NCI-H2107 treated with DMSO at 0.1 percent for 48 hours (cell line): ENCODE measurements around the gene SYNGR4.

Experiments
- DNase-seq: peaks from one replicate; lab custom pipeline; 2025; ENCODE audit not compliant: unreplicated experiment; lab: John Stamatoyannopoulos, UW

The SYNGR4 gene

GRCh38 chr19:48341515-48342413, 22.4 kb upstream of the SYNGR4 start:
- no peak for DNase-seq

DNA sequence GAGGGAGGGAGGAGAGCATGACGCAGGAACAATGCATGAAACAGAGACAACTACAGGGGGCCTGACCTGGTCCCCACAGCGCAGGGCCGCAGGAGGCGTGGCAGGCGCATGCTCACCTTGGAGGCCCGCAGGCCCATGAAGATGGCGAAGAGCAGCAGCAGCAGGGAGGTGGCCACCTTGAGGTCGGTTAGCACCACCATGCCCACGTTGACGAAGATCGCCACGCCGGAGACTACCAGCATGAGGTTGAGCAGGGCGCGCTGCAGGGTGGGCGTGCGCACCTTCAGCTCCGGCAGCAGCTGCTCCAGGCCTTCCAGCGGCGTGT, 21.8 kb upstream of the SYNGR4 start:
- DNase-seq = no peak

- DNase-seq = no peak
Measured at GRCh38 chr19:48342841-48343540, 21.2 kb upstream of the SYNGR4 start.

DNA sequence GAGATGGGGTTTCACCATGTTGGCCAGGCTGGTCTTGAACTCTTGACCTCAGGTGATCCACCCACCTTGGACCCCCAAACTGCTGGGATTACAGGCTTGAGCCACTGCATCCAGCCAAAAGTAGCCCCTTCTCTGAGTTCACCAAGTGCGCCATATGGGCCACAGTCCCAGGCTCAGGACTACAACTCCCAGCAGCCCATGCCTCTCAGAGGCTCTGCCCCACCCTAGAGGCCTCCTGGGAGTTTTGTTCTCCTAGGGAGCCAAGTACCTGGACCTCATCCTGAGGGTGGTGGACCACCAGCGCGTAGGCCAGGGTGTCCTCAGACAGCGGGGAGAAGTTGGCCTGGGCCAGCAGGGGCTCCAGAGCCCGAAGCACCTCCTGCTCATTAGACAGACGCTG, 19.3 kb upstream of the SYNGR4 start:
- DNase-seq = no peak

- no peak for DNase-seq
Measured at GRCh38 chr19:48346191-48346590, 18.0 kb upstream of the SYNGR4 start.

DNA sequence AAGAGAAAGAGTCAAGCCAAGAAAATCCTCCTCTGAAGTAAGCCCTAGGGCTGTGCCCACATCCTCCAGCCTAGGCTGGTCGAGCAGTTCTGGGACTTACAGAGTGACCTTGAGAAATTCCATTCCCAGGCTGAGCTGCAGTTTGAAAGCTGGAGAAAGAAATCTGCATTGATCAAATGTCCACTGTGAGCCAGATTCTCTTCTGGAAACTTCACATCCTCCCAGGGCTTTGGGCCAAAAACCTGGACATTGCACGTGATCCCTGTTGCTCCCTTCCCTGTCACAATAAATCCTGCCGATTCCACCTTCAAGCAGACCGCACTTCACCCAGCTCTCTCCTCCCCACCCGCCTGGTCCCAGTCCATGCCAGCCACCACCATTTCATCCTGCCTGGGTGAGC, 16.1 kb upstream of the SYNGR4 start:
- DNase-seq = no peak

- DNase-seq = no peak
Measured at GRCh38 chr19:48348737-48349136, 15.4 kb upstream of the SYNGR4 start.

DNA sequence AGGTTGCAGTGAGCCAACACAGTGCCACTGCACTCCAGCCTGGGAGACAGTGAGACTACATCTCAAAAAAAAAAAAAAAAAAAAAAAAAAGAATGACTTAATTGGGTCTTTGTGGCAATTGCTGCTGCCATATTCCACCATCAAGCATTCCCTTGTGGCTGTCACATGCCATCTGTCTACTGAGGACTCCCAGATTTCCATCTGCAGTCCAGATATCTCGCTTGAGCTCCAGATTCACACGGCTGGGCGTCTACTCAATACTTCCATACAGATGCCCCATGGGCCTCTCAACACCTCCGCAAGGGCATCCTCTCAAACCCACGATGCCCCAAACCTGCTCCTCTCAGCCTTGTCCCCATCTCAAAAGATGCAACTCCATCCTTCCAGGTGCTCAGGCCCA, 13.3 kb upstream of the SYNGR4 start:
- DNase-seq = no peak

DNA sequence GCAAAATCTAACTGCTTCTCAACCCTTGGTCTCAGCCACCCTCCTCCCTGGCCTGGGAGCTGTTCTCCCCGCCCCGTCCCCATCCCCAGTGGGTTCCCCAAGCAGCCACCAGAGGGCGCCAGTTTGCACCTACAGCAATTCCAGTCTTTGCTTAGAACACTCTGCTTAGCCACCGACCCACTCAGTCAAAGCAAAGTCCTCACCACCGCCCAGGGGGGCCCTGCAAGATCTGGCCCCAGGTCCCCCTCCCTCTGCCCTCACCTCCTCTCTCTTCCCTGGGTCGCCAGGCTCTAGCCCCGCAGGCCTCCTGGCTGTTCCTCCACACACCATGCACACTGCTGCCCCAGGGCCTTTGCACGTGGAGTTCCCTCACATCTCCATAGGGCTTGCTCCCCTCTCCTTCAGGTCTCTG, 12.8 kb upstream of the SYNGR4 start:
- DNase-seq = peak; percentile 19

DNA sequence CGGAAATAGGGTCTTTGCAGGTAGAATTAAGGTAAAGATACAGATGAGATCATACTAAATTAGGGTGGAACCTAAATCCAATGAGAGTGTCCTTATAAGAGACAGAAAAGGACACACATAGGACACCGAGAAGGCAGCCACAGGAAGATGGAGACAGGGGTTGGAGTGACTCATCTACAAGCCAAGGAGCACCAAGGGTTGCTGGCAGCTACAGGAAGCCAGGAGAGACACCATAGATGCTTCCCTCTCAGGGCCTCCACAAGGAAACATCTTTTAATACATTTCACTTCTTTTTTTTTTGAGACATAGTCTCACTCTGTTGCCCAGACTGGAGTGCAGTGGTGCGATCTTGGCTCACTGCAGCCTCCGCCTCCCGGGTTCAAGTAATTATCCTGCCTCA, 10.5 kb upstream of the SYNGR4 start:
- no peak for DNase-seq

- DNase-seq = no peak
Measured at GRCh38 chr19:48354332-48354992, 9.7 kb upstream of the SYNGR4 start.

- DNase-seq = no peak
Measured at GRCh38 chr19:48355365-48355954, 8.7 kb upstream of the SYNGR4 start.

DNA sequence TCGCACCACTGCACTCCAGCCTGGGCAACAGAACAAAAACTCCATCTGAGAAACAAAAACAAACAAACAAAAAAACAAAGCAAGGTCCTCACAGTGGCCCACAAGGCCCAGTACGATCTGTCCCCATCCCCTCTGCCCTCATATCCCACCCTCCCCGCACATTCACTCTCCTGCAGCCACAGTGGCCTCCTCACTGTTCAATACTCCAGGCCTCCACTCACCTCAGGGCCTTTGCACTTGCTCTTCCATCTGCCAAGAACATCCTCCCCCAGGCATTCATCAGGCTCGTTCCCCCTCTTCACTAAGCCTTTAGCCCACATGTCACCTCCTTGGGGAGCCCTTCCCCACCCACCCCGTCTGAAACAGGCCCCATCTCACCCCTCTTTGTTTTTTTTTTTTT, 5.0 kb upstream of the SYNGR4 start:
- DNase-seq = no peak

DNA sequence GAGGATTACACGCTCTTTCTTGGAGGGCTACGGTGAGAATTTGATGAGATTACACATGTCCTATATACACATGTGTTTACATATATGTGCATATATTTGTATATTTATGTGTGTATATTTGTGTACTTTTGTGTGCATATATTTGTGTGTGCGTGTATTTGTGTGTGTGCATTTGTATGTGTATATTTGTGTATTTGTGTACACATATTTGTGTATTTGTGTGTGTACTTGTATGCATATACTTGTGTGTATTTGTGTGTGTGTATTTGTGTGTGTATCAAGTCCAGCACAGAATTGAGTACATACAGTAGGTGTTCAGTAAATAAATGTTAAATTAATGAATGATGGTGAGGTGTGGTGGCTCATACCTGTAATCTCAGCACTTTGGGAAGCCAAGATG, 2.3 kb upstream of the SYNGR4 start:
- DNase-seq = no peak

DNA sequence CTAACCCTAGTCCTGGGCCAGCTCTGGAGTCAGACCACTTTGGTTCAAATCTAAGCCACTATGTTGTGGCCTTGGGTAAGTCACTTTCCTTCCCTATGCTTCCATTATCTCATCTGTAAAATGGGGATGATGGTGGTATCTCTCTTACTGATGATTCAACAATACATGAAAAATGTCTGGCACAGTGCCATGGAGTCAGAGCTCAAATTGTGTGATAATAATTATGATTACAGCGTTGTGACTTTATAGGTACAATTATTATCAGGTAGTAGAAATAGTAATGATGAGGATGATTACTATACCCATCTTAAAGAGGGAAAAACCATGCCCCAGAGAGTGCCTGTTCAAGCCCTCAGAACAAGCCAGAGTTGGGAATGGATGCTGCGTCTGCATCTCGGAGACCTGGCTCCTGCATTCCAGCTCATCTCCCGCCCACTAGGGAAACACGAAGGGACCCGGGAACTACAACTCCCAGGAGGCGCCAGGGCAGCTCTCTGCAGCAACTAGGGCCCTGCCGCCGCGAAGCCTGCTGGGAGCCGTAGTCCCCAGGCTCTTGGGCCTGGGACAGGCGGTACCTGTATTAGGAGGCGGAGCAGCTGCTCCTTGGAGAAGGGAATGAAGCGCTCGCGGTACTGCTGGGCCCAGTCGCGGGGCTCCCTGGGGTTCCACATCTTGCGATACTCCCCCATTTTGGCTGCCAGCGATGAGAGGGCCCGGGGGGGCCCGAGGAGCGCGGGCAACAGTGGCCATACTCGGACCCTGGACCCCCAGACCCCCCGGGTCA, 1.3 kb upstream of the SYNGR4 start:
- DNase-seq = peak; percentile 89

- no peak for DNase-seq
Measured at GRCh38 chr19:48363500-48363809, 712 bp upstream of the SYNGR4 start.

DNA sequence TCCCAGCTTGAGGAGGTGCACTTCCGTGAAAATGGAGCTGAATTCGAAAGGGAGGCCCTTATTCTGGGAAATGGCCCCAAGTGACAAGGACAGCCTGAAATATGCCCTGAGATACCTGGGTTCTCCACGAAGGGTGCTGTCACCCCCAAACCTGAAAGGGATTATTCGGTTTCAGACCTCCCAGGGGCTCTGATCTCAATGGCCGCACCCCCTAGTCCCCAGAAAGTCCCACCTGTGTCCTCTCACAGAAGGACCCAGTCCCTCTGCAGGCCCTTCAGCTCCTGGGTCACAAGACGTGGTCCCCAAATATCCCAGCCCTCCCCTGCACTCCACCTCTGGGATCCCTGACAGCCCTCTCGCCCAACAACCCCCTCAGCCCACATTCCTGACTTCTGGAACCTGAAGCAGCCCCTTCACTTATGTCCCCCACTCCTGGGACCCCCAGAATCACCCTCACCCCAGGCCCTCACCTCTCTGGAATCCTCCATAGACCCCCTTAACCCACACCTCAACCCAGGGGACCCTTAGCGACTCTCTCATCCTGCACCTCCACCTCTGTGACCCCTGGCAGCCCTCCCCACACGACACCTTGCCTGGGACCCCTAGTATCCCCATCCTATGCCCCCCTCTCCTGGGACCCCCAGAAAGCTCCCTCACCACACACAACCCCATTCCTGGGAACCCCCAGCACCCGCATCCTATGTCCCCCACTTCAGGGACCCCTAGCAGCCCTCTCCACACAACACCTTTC, 606 bp downstream of the SYNGR4 start:
- no peak for DNase-seq

GRCh38 chr19:48365602-48366001, 1.4 kb downstream of the SYNGR4 start:
- no peak for DNase-seq

GRCh38 chr19:48367855-48368254, 3.7 kb downstream of the SYNGR4 start:
- DNase-seq = no peak

DNA sequence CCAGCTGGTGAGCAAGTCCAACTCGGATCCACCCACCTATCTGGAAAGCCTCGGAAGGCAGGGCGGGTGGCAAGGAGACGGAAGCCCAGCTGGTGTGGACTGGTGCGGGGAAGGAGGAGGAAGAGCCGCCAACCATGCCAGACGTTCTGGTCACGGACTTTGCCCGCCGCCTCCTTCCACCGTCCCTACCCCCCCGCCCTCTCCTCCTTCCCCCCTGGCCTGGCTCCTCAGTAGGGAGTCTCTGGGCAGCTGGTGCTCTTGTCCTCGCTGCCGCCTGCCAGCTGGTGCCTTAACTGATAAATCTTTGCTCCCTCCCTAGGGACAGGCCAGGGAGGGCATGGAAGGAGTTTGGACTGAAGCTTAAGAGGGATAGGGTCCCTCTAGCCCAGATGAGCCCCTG, 4.8 kb downstream of the SYNGR4 start:
- DNase-seq = peak; percentile 64
